ENCODE results near the gene HORMAD2. TPM values are rescaled to one million over a fixed set of nuclear protein-coding genes. Genes with fewer than 3 reads are reported as not detected.
"Not testable (repeated sequence)": the region's sequence is repeated elsewhere in the genome, so short reads cannot be mapped to it uniquely, and the experiment has no call there.

Gene HORMAD2
- polyA plus RNA-seq, 1 donor: not detected

DNA sequence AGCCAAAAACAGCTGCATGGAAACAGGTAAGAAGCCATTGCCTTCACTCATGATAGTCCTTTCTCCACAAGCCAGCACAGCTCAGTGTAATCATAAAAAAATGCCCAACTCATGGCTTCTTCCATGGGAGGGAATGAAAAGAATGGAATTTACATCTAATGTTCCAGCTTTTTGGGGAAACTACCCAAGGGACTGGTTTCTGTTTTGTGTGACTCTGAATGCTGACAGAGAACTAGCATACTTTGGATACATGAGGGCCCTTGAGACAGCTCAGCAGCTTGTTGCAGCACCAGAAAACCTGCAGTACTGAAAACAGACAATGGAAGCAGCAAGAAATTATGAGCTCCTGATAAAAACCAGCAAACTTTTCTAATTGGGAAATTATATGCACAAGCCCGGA is 24.2 kb upstream of the HORMAD2 start:
- Histone ChIP-seq H3K9me3 (ENCODE audit: control insufficient read depth, low read depth, low read length) (no peaks in the 10 kb centered on the region), H3K36me3 (ENCODE audit: control insufficient read depth, insufficient read depth, low read length) (no peaks in the 10 kb centered on the region), H3K27ac (ENCODE audit: low read length) (no peak overlapping the region), H3K4me3 (ENCODE audit: low read length) (no peak overlapping the region), H3K4me1 (ENCODE audit: control insufficient read depth, insufficient read depth, low read length) (no peaks in the 10 kb centered on the region), H3K27me3 (ENCODE audit: control insufficient read depth, insufficient read depth, low read length) (no peaks in the 10 kb centered on the region)
- DNase-seq: no peak
- no CpG with 5 or more reads among the region's 1 CpG for WGBS (ENCODE audit: insufficient coverage, low lambda C conversion rate)

DNA sequence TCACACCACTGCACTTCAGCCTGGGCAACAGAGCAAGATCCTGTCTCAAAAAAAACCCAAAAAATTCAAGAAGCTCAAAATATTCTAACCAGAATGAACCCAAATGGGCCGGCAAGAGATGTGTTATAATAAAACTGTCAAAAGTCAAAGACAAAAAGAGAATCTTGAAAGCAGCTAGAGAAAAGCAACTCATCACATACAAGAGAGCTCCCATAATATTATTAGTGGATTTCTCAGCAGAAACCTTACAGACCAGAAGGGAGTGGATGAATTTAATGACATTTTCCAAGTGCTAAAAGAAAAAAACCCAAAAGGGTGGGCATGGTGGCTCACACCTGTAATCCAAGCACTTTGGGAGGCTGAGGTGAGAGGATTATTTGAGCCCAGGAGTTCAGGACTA is 22.9 kb upstream of the HORMAD2 start:
- H3K4me1 ChIP-seq (ENCODE audit: control insufficient read depth, insufficient read depth, low read length): no peaks in the 10 kb centered on the region
- no CpG with 5 or more reads among the region's 1 CpG for WGBS (ENCODE audit: insufficient coverage, low lambda C conversion rate)

DNA sequence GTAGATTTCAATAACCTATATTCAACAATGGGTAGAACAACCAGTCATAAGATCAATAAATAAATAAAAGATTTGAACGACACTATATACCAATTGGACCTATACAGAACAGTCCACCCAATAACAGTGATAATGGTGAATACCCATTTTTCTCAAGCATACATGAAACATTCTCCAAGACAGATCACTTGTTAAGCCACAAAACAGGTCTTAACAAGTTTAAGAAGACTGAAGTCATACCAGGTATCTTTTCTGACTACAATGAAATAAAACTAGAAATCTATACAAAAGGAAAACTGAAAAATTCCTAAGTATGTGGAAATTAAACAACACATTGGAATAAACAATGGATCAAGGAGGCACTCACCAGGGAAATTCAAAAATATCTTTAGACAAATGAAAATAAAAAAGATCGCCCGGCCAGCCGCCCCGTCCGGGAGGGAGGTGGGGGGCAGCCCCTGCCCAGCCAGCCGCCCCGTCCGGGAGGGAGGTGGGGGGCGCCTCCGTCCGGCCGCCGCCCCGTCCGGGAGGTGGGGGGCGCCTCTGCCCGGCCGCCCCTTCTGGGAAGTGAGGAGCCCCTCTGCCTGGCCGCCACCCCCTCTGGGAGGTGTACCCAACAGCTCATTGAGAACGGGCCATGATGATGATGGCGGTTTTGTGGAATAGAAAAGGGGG is 20.8 kb upstream of the HORMAD2 start:
- H3K4me1 ChIP-seq (ENCODE audit: control insufficient read depth, insufficient read depth, low read length); DNase-seq; H3K36me3 ChIP-seq (ENCODE audit: control insufficient read depth, insufficient read depth, low read length); H3K27me3 ChIP-seq (ENCODE audit: control insufficient read depth, insufficient read depth, low read length); H3K4me3 ChIP-seq (ENCODE audit: low read length); H3K27ac ChIP-seq (ENCODE audit: low read length): not testable (repeated sequence)
- WGBS (ENCODE audit: insufficient coverage, low lambda C conversion rate): no CpG with 5 or more reads among the region's 22 CpGs
- peaks cover 12% of the 10 kb centered on the region for H3K9me3 ChIP-seq (ENCODE audit: control insufficient read depth, low read depth, low read length)

More for the DNA sequence above, 22.9 kb upstream of the HORMAD2 start:
- DNase-seq: no peak
- Histone ChIP-seq H3K36me3 (ENCODE audit: control insufficient read depth, insufficient read depth, low read length) (no peaks in the 10 kb centered on the region), H3K9me3 (ENCODE audit: control insufficient read depth, low read depth, low read length) (no peaks in the 10 kb centered on the region), H3K27ac (ENCODE audit: low read length) (no peak overlapping the region), H3K27me3 (ENCODE audit: control insufficient read depth, insufficient read depth, low read length) (no peaks in the 10 kb centered on the region), H3K4me3 (ENCODE audit: low read length) (no peak overlapping the region)

DNA sequence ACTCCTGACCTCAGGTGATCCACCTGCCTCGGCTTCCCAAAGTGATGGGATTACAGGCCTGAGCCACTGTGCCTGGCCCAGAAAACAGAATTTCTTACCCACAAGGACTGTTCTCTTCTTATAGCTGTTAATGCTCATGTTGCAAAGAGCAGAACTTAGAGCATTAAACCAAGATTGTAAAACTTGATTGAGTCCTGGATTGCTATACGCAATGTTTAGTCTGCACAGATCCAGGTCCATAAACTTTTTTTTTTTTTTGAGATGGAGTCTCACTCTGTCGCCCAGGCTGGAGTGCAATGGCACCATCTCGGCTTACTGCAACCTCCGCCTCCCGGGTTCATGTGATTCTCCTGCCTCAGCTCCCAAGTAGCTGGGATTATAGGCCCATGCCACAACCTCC is 19.2 kb upstream of the HORMAD2 start:
- H3K4me3 ChIP-seq (ENCODE audit: low read length); H3K36me3 ChIP-seq (ENCODE audit: control insufficient read depth, insufficient read depth, low read length); DNase-seq; H3K27me3 ChIP-seq (ENCODE audit: control insufficient read depth, insufficient read depth, low read length); H3K4me1 ChIP-seq (ENCODE audit: control insufficient read depth, insufficient read depth, low read length): not testable (repeated sequence)
- H3K27ac ChIP-seq (ENCODE audit: low read length): peak overlapping the region; percentile 68
- WGBS (ENCODE audit: insufficient coverage, low lambda C conversion rate): no CpG with 5 or more reads among the region's 6 CpGs
- H3K9me3 ChIP-seq (ENCODE audit: control insufficient read depth, low read depth, low read length): peaks cover 26% of the 10 kb centered on the region

DNA sequence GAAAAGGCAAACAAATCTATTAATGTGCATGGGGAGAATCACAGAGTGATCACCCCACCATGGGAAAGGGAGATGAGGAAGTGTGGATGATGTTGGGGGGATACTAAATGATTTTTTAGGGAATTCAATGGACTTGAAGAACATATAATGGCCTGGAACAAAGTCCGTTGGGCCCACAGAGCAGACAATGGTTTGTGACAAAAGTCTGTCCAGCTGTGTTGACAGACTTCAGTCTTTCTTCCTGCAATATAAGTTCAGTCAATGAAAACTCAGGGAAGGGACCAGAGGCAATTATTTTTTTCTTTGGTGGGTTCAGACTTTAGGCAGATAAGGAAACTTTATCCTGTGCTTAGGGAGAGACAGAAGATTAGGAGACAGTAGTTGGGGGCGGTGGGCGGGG is 18.0 kb upstream of the HORMAD2 start:
- Histone ChIP-seq H3K27me3 (ENCODE audit: control insufficient read depth, insufficient read depth, low read length) (no peaks in the 10 kb centered on the region), H3K4me3 (ENCODE audit: low read length) (no peak overlapping the region), H3K4me1 (ENCODE audit: control insufficient read depth, insufficient read depth, low read length) (no peaks in the 10 kb centered on the region), H3K27ac (ENCODE audit: low read length) (peak overlapping the region; percentile 22), H3K9me3 (ENCODE audit: control insufficient read depth, low read depth, low read length) (peaks cover 27% of the 10 kb centered on the region), H3K36me3 (ENCODE audit: control insufficient read depth, insufficient read depth, low read length) (no peaks in the 10 kb centered on the region)
- DNase-seq: peak in 1 of 2 donors; percentile 51
- WGBS (ENCODE audit: insufficient coverage, low lambda C conversion rate): no CpG with 5 or more reads among the region's 3 CpGs

DNA sequence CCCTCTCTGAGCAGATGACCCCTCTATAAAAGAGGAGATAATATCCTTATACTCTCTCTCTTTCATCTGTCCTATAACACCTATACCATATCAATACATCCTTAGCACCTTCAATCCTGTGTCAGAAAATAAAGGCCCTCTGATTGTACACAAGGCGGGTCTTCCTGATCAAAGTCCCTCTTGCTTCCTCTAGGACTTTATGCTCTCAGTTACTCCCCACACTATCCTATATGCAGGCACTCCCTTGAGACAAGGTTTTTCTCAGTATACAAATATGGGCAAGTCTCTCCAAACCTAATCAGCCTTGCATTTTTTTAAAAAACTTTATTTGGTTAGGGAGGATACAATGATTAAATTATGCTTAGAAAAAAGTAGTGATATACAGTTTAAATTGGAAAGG is 17.3 kb upstream of the HORMAD2 start:
- H3K36me3 ChIP-seq (ENCODE audit: control insufficient read depth, insufficient read depth, low read length): no peaks in the 10 kb centered on the region
- H3K4me3 ChIP-seq (ENCODE audit: low read length): no peak overlapping the region
- no CpG with 5 or more reads among the region's 1 CpG for WGBS (ENCODE audit: insufficient coverage, low lambda C conversion rate)
- peak overlapping the region; percentile 22 for H3K27ac ChIP-seq (ENCODE audit: low read length)
- DNase-seq: peak in 1 of 2 donors; percentile 74
- H3K27me3 ChIP-seq (ENCODE audit: control insufficient read depth, insufficient read depth, low read length): no peaks in the 10 kb centered on the region
- H3K4me1 ChIP-seq (ENCODE audit: control insufficient read depth, insufficient read depth, low read length): no peaks in the 10 kb centered on the region
- H3K9me3 ChIP-seq (ENCODE audit: control insufficient read depth, low read depth, low read length): peaks cover 27% of the 10 kb centered on the region

DNA sequence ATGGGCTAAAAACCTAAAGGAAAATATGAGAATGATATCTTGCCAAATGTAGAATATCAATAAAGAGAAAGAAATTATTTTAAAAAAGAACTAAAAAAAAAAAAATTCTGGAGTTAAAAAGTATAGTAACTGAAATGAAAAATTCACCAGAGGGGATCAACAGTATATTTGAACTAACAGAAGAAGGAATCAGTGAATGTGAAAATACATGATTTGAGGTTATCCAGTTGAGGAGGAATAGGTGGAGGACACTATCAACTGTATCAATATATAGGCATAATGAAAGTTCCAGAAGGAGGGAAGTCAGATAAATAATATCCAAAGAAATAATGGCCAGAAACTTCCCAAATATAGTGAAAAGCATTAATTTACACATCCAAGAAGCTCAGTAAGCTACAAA is 16.1 kb upstream of the HORMAD2 start:
- peaks cover 27% of the 10 kb centered on the region for H3K9me3 ChIP-seq (ENCODE audit: control insufficient read depth, low read depth, low read length)
- DNase-seq: no peak
- no peaks in the 10 kb centered on the region for H3K36me3 ChIP-seq (ENCODE audit: control insufficient read depth, insufficient read depth, low read length)
- H3K4me1 ChIP-seq (ENCODE audit: control insufficient read depth, insufficient read depth, low read length): no peaks in the 10 kb centered on the region
- no peaks in the 10 kb centered on the region for H3K27me3 ChIP-seq (ENCODE audit: control insufficient read depth, insufficient read depth, low read length)
- H3K4me3 ChIP-seq (ENCODE audit: low read length): no peak overlapping the region
- no peak overlapping the region for H3K27ac ChIP-seq (ENCODE audit: low read length)

DNA sequence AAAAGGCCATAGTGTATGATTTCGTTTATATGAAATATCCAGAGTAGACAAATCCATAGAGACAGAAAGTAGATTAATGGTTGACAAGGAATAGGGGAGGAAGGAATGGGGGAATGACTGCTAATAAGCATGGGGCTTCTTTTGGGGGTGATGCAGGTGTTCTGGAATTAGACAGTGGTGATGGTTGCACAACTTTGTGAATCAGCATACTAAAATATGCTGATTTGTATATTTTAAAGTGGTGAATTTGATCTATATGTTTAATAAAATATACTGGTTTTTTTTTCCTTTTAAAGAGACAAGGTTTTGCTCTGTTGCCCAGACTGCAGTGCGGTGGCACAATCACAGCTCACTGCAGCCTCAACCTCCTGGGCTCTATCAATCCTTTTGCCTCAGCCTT is 6.5 kb upstream of the HORMAD2 start:
- no peak for DNase-seq
- 79% methylated on average over 2 of the region's 2 CpGs for WGBS (ENCODE audit: insufficient coverage, low lambda C conversion rate)
- Histone ChIP-seq H3K27me3 (ENCODE audit: control insufficient read depth, insufficient read depth, low read length) (no peaks in the 10 kb centered on the region), H3K36me3 (ENCODE audit: control insufficient read depth, insufficient read depth, low read length) (no peaks in the 10 kb centered on the region), H3K27ac (ENCODE audit: low read length) (no peak overlapping the region), H3K9me3 (ENCODE audit: control insufficient read depth, low read depth, low read length) (no peaks in the 10 kb centered on the region), H3K4me1 (ENCODE audit: control insufficient read depth, insufficient read depth, low read length) (peaks cover 3% of the 10 kb centered on the region), H3K4me3 (ENCODE audit: low read length) (no peak overlapping the region)

DNA sequence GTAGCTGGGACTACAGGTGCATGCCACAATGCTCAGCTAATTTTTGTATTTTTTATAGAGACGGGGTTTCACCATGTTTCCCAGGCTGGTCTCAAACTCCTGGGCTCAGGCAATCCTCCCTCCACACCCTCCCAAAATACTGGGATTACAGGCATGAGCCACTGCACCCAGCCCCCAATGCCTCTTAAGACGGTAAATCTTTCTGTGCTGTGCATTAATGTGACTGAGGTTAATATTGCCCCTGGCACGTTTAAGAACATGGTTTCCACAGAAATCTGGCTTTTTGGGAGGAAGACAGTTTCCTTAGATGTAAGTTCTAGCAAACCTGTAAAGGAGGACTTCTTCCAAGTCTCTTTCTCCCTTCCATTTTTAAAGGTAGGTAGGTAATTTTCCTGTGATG is 6.1 kb upstream of the HORMAD2 start:
- Histone ChIP-seq H3K27ac (ENCODE audit: low read length) (no peak overlapping the region), H3K36me3 (ENCODE audit: control insufficient read depth, insufficient read depth, low read length) (no peaks in the 10 kb centered on the region), H3K4me3 (ENCODE audit: low read length) (no peak overlapping the region), H3K27me3 (ENCODE audit: control insufficient read depth, insufficient read depth, low read length) (no peaks in the 10 kb centered on the region), H3K4me1 (ENCODE audit: control insufficient read depth, insufficient read depth, low read length) (peaks cover 3% of the 10 kb centered on the region), H3K9me3 (ENCODE audit: control insufficient read depth, low read depth, low read length) (no peaks in the 10 kb centered on the region)
- no peak for DNase-seq
- no CpG with 5 or more reads among the region's 3 CpGs for WGBS (ENCODE audit: insufficient coverage, low lambda C conversion rate)

DNA sequence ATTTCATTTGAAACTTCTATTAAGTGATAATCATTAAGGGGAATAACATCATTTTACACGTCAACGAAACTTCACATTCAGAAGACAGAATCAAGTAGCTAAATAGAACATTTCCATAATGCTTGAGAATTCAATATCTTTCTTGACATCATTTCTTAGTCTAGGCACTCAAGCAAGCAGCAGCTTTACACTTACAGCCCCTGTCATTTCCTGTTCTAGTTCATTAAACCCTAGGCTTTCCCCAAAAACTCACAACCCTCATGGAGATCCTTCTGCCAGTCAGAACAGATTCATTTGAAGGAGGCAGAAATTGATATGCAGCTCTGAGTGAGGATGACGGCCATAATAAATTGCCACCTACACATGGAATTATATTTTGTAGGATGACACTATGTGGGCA is 5.3 kb upstream of the HORMAD2 start:
- Histone ChIP-seq H3K9me3 (ENCODE audit: control insufficient read depth, low read depth, low read length) (no peaks in the 10 kb centered on the region), H3K27me3 (ENCODE audit: control insufficient read depth, insufficient read depth, low read length) (no peaks in the 10 kb centered on the region), H3K36me3 (ENCODE audit: control insufficient read depth, insufficient read depth, low read length) (no peaks in the 10 kb centered on the region), H3K4me1 (ENCODE audit: control insufficient read depth, insufficient read depth, low read length) (peaks cover 3% of the 10 kb centered on the region), H3K27ac (ENCODE audit: low read length) (no peak overlapping the region), H3K4me3 (ENCODE audit: low read length) (no peak overlapping the region)
- WGBS (ENCODE audit: insufficient coverage, low lambda C conversion rate): 95% methylated on average over 2 of the region's 3 CpGs
- DNase-seq: no peak

DNA sequence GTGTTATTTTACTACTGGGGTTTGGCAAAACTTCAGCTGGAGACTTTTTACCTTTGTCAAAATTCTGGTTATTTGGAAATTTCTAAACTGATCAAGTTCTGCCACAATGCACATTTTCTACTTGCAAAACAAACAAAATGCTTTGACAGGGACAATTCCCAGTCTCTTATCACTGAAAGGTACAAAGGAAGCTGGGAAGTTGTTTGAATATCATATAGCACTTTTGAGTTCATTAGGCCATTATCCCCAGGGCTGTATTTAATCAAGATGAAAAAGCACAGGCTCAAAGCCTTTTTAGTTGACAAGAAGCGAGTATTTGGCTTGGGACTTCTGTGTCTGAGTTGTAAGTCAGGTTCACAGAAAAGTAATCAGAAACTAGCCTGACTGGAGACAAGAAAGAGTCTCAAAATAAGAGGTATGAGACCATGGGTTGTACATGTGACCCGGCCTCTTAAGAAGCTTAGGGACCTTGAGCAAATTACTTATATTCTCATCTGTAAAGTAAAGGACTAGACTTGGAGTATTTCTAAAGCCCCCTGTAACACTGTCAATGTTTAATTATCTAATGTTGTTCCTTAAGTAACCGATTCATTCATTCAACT is 2.9 kb upstream of the HORMAD2 start:
- WGBS (ENCODE audit: insufficient coverage, low lambda C conversion rate): 19% methylated on average over 3 of the region's 3 CpGs
- Histone ChIP-seq H3K4me1 (ENCODE audit: control insufficient read depth, insufficient read depth, low read length) (peaks cover 3% of the 10 kb centered on the region), H3K36me3 (ENCODE audit: control insufficient read depth, insufficient read depth, low read length) (no peaks in the 10 kb centered on the region), H3K4me3 (ENCODE audit: low read length) (no peak overlapping the region), H3K27ac (ENCODE audit: low read length) (no peak overlapping the region), H3K9me3 (ENCODE audit: control insufficient read depth, low read depth, low read length) (no peaks in the 10 kb centered on the region), H3K27me3 (ENCODE audit: control insufficient read depth, insufficient read depth, low read length) (peaks cover 3% of the 10 kb centered on the region)
- DNase-seq: peak in 1 of 2 donors; percentile 43
